Neural cell (in vitro differentiated cells): Measurements from ENCODE around the gene GRAP.

Source experiments
- EP300 ChIP-seq: fragments of 450-650 bp; conservative IDR thresholded peaks from 2 replicates; pipeline ENCODE4 v1.6.1; 2014; ENCODE audit warnings: antibody characterized with exemption, mild to moderate bottlenecking, moderate library complexity; ENCODE audit not compliant: poor library complexity, severe bottlenecking
- EZH2 ChIP-seq: fragments of 200-600, 300-800 bp; shearing (Covaris generic), sonication (generic); IDR thresholded peaks from 2 replicates; pipeline ENCODE4 v1.6.1; 2014; ENCODE audit warnings: antibody characterized with exemption, low read length, borderline replicate concordance, mild to moderate bottlenecking; ENCODE audit not compliant: insufficient read depth, poor library complexity, severe bottlenecking
- POLR2AphosphoS5 ChIP-seq: IDR thresholded peaks from 2 replicates; pipeline ENCODE4 v1.6.1; 2012
- SMC3 ChIP-seq: fragments of 450-650 bp; conservative IDR thresholded peaks from 2 replicates; pipeline ENCODE4 v1.6.1; 2014; ENCODE audit warnings: antibody characterized with exemption, mild to moderate bottlenecking, moderate library complexity; ENCODE audit not compliant: poor library complexity
- TAF1 ChIP-seq: IDR thresholded peaks from 2 replicates; pipeline ENCODE4 v1.6.1; 2012; ENCODE audit warnings: low read depth
- TF ChIP-seq, protein P1 (sequence below): fragments of 450-650 bp; IDR thresholded peaks from 2 replicates; pipeline ENCODE4 v1.5.1; 2014; ENCODE audit warnings: antibody characterized with exemption, mild to moderate bottlenecking, moderate library complexity; ENCODE audit not compliant: poor library complexity, severe bottlenecking
- TF ChIP-seq, protein P2 (sequence below): IDR thresholded peaks from 2 replicates; pipeline ENCODE4 v1.6.1; 2012; ENCODE audit warnings: borderline replicate concordance

DNA sequence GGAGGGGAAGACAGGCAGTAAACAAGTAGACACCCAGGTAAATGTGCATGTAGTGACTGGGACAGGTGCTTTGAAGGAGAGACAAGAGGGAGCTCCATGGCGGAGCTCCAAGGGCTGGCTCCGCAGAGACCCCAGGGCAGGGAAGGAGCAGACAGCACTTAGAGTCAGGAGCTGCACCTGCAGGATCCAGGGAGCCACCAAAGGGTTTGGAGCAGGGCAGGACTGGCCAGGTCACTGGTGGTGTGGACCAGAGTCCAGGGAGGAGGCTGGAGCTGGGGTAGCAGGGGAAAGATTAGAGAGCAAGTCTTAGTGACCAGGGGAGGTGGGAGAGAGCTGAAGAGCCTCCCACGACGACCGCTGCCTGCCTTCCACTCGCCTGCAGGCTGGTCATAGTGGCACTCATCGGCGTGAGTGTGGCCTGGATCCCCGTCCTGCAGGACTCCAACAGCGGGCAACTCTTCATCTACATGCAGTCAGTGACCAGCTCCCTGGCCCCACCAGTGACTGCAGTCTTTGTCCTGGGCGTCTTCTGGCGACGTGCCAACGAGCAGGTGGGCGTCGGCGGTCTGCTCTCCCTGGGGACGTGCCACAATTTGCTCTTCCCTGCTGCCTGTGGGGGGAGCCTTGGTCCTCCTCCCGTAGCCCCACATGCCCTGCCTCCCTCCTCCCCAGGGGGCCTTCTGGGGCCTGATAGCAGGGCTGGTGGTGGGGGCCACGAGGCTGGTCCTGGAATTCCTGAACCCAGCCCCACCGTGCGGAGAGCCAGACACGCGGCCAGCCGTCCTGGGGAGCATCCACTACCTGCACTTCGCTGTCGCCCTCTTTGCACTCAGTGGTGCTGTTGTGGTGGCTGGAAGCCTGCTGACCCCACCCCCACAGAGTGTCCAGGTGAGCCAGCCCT lies 27.5 kb downstream of the GRAP start:
- no peak for TF ChIP-seq TAF1
- TF ChIP-seq EZH2: no peak
- TF ChIP-seq POLR2AphosphoS5: no peak
- TF ChIP-seq, protein P1, sequence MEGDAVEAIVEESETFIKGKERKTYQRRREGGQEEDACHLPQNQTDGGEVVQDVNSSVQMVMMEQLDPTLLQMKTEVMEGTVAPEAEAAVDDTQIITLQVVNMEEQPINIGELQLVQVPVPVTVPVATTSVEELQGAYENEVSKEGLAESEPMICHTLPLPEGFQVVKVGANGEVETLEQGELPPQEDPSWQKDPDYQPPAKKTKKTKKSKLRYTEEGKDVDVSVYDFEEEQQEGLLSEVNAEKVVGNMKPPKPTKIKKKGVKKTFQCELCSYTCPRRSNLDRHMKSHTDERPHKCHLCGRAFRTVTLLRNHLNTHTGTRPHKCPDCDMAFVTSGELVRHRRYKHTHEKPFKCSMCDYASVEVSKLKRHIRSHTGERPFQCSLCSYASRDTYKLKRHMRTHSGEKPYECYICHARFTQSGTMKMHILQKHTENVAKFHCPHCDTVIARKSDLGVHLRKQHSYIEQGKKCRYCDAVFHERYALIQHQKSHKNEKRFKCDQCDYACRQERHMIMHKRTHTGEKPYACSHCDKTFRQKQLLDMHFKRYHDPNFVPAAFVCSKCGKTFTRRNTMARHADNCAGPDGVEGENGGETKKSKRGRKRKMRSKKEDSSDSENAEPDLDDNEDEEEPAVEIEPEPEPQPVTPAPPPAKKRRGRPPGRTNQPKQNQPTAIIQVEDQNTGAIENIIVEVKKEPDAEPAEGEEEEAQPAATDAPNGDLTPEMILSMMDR: no peak
- no peak for TF ChIP-seq EP300
- TF ChIP-seq, protein P2, sequence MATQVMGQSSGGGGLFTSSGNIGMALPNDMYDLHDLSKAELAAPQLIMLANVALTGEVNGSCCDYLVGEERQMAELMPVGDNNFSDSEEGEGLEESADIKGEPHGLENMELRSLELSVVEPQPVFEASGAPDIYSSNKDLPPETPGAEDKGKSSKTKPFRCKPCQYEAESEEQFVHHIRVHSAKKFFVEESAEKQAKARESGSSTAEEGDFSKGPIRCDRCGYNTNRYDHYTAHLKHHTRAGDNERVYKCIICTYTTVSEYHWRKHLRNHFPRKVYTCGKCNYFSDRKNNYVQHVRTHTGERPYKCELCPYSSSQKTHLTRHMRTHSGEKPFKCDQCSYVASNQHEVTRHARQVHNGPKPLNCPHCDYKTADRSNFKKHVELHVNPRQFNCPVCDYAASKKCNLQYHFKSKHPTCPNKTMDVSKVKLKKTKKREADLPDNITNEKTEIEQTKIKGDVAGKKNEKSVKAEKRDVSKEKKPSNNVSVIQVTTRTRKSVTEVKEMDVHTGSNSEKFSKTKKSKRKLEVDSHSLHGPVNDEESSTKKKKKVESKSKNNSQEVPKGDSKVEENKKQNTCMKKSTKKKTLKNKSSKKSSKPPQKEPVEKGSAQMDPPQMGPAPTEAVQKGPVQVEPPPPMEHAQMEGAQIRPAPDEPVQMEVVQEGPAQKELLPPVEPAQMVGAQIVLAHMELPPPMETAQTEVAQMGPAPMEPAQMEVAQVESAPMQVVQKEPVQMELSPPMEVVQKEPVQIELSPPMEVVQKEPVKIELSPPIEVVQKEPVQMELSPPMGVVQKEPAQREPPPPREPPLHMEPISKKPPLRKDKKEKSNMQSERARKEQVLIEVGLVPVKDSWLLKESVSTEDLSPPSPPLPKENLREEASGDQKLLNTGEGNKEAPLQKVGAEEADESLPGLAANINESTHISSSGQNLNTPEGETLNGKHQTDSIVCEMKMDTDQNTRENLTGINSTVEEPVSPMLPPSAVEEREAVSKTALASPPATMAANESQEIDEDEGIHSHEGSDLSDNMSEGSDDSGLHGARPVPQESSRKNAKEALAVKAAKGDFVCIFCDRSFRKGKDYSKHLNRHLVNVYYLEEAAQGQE: no peak
- no peak for TF ChIP-seq SMC3
